ENCODE data around the gene FAM229A. TPM values are rescaled to one million over a fixed set of nuclear protein-coding genes. Genes with fewer than 3 reads are reported as not detected.
A peak's percentile ranks its signal among the peaks of the same experiment; 100 is the strongest.

The FAM229A gene
- total and polyA plus RNA-seq, 9 of the 15 experiments (the other 6 are each of a cell fraction or from before 2014, with no cell fraction given): 0.04 to 21.6 (median 7.4) TPM

DNA sequence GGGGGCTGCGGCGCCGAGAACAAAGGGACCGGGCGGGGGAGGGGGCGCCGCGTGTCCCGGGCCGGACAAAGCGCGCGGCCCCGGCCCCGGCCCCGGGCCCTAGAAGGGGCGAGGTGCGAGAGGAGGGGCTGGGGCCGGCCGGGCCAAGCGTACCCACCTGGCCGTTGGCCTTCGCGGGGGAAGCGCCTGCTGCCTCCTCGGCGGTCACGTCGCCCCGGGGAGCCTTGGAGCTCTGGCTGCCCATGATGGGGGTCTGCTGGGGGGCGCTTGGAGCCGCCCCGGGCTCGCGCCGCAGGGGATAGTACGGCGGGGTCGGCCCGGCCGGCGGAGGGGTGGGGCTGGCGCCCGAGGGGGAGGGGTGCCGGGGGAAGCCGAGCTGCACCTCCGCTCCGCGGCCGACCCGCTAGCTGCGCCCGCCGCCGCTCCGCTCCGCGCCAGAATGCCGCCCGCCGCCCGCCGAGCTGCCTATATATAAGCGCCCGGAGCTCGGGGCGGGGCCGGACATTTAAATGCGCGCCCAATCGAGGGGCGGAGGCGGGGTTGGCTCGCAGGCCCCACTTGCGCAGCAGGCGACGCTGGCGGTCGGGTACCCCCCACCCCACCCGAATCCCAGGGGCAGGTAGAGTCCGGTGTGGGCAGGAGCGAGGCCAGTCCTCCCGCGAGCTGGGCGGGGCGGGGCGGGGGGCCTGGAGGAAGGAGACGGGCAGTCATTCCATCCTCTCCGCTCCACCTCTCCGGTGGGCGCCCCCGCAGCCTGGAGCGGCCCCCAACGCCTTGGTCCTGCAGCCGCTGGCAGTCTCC, 26.3 kb downstream of the FAM229A start, which contains the start of gene MARCKSL1 (continued):
- TF ChIP-seq BMI1 (IDR thresholded peaks at IDR 0.05; ENCODE audit: low read length): no peak
- peak; percentile 21; the same call in 1 of the 2 replicates for TF ChIP-seq RFX5 (IDR thresholded peaks at IDR 0.05; ENCODE audit: low read depth, low read length)
- TF ChIP-seq, protein P1, sequence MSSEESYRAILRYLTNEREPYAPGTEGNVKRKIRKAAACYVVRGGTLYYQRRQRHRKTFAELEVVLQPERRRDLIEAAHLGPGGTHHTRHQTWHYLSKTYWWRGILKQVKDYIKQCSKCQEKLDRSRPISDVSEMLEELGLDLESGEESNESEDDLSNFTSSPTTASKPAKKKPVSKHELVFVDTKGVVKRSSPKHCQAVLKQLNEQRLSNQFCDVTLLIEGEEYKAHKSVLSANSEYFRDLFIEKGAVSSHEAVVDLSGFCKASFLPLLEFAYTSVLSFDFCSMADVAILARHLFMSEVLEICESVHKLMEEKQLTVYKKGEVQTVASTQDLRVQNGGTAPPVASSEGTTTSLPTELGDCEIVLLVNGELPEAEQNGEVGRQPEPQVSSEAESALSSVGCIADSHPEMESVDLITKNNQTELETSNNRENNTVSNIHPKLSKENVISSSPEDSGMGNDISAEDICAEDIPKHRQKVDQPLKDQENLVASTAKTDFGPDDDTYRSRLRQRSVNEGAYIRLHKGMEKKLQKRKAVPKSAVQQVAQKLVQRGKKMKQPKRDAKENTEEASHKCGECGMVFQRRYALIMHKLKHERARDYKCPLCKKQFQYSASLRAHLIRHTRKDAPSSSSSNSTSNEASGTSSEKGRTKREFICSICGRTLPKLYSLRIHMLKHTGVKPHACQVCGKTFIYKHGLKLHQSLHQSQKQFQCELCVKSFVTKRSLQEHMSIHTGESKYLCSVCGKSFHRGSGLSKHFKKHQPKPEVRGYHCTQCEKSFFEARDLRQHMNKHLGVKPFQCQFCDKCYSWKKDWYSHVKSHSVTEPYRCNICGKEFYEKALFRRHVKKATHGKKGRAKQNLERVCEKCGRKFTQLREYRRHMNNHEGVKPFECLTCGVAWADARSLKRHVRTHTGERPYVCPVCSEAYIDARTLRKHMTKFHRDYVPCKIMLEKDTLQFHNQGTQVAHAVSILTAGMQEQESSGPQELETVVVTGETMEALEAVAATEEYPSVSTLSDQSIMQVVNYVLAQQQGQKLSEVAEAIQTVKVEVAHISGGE (CRISPR knock-in tag; IDR thresholded peaks at IDR 0.05): 0 out of 6 replicates have a peak, but pooled peaks of 1 of the 3 experiments have one; percentile 44
- TF ChIP-seq, protein P2, sequence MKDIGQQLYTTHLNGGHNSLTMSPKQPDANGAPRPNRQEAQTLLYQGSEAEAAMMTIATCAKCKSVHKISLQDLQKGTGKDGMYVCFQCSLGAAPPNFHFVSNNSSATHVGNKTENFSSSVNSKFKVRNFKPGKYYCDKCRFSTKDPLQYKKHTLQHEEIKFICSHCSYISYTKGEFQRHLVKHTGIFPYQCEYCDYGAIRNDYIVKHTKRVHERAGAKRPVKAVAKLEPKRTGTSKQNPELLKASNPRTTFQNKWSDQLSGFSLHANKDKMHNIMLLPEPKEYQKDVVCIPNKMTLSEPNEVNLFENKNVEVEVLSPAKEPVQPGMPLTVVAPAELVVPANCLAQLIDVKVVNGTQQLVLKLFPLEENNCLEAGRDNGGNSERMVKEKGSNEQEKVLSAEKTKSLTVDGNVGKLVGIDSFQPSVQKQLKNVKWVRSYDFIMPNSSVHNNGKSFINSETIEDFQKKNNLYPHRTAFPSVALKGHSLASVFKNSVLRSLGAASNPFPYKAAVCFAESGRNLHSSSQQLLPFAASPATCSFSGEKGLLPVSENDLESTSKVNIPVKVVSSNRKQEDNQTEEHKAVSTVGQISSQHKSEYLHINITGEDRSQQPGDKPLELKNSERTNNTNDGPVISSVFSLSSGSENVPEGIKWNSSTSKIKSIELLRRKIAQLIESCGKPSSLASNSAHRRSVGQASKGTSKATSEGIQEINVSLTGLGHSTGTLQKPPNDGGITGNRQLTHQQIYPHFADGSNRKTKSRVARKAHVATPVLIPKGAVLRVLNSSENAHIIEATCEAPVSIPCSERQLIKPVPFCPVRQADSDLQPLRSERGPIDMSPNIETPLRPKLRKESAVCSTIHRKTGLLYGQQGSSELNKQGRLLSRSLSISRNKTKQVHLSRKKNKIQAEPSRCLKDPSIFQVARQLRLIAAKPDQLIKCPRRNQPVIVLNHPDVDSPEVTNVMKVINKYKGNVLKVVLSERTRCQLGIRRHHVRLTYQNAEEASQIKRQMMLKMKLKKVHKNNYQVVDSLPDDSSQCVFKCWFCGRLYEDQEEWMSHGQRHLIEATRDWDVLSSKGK (CRISPR knock-in tag; IDR thresholded peaks at IDR 0.05): no peak
- TF ChIP-seq ZNF395 (CRISPR knock-in tag; IDR thresholded peaks at IDR 0.05): no peak
- TF ChIP-seq ZNF717 (CRISPR knock-in tag; IDR thresholded peaks at IDR 0.05): no peak
- TF ChIP-seq POLR2G (IDR thresholded peaks at IDR 0.05; ENCODE audit: low read depth, low read length): peak; percentile 98
- TF ChIP-seq TFAP4 (CRISPR knock-in tag; IDR thresholded peaks at IDR 0.05; ENCODE audit: borderline replicate concordance): peak; percentile 66
- TF ChIP-seq, protein P3, sequence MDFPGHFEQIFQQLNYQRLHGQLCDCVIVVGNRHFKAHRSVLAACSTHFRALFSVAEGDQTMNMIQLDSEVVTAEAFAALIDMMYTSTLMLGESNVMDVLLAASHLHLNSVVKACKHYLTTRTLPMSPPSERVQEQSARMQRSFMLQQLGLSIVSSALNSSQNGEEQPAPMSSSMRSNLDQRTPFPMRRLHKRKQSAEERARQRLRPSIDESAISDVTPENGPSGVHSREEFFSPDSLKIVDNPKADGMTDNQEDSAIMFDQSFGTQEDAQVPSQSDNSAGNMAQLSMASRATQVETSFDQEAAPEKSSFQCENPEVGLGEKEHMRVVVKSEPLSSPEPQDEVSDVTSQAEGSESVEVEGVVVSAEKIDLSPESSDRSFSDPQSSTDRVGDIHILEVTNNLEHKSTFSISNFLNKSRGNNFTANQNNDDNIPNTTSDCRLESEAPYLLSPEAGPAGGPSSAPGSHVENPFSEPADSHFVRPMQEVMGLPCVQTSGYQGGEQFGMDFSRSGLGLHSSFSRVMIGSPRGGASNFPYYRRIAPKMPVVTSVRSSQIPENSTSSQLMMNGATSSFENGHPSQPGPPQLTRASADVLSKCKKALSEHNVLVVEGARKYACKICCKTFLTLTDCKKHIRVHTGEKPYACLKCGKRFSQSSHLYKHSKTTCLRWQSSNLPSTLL (IDR thresholded peaks at IDR 0.05): no peak
- TF ChIP-seq, protein P4, sequence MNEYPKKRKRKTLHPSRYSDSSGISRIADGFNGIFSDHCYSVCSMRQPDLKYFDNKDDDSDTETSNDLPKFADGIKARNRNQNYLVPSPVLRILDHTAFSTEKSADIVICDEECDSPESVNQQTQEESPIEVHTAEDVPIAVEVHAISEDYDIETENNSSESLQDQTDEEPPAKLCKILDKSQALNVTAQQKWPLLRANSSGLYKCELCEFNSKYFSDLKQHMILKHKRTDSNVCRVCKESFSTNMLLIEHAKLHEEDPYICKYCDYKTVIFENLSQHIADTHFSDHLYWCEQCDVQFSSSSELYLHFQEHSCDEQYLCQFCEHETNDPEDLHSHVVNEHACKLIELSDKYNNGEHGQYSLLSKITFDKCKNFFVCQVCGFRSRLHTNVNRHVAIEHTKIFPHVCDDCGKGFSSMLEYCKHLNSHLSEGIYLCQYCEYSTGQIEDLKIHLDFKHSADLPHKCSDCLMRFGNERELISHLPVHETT (CRISPR knock-in tag; conservative IDR thresholded peaks at IDR 0.05 in 1 of 2, IDR thresholded peaks at IDR 0.05 in 1 of 2): no peak
- TF ChIP-seq ZNF140 (CRISPR knock-in tag; IDR thresholded peaks at IDR 0.05): no peak
- TF ChIP-seq SUPT5H (IDR thresholded peaks at IDR 0.05): peak; percentile 77

Data from K562 (cell line).